ENCODE data around the gene LY6G6D. TPM values are rescaled to one million over a fixed set of nuclear protein-coding genes. Genes with fewer than 3 reads are reported as not detected.

LY6G6D gene
- total RNA-seq, 1 donor from 2014 or later, result not detected

- H3K4me3 ChIP-seq (ENCODE audit: low read length in 3 of 3), result peak overlapping the region; percentile 74 to 81 (median 81)
- H3K27ac ChIP-seq (ENCODE audit: low read depth, low read length), result peak overlapping the region; percentile 59
- no peaks in the 10 kb centered on the region for H3K27me3 ChIP-seq (ENCODE audit: control insufficient read depth in 3 of 3, insufficient read depth in 3 of 3, low read length in 3 of 3)
- H3K9ac ChIP-seq (ENCODE audit: low read depth in 1 of 3, low read length in 3 of 3), result peak overlapping the region; percentile 74 to 80 (median 78)
- H3K36me3 ChIP-seq (ENCODE audit: control insufficient read depth in 3 of 3, insufficient read depth in 3 of 3, low read length in 3 of 3), result peaks cover 2 to 11% (median 7%) of the 10 kb centered on the region in 3 donors
- H3K9me3 ChIP-seq (ENCODE audit: control insufficient read depth in 3 of 3, low read length in 3 of 3), result no peaks in the 10 kb centered on the region
- peaks cover 15 to 25% (median 18%) of the 10 kb centered on the region in 3 donors for H3K4me1 ChIP-seq (ENCODE audit: control insufficient read depth in 3 of 3, insufficient read depth in 3 of 3, low read length in 3 of 3)
Observed at GRCh38 chr6:31681135-31681671, 33.9 kb upstream of the LY6G6D start.

- peaks cover 26 to 33% (median 29%) of the 10 kb centered on the region in 3 donors for H3K36me3 ChIP-seq (ENCODE audit: control insufficient read depth in 3 of 3, insufficient read depth in 3 of 3, low read length in 3 of 3)
- H3K27ac ChIP-seq (ENCODE audit: low read depth, low read length), result no peak overlapping the region
- no peaks in the 10 kb centered on the region for H3K9me3 ChIP-seq (ENCODE audit: control insufficient read depth in 3 of 3, low read length in 3 of 3)
- H3K4me1 ChIP-seq (ENCODE audit: control insufficient read depth in 3 of 3, insufficient read depth in 3 of 3, low read length in 3 of 3), result peaks cover 15 to 25% (median 18%) of the 10 kb centered on the region in 3 donors
- no peak overlapping the region for H3K4me3 ChIP-seq (ENCODE audit: low read length in 3 of 3)
- no peaks in the 10 kb centered on the region for H3K27me3 ChIP-seq (ENCODE audit: control insufficient read depth in 3 of 3, insufficient read depth in 3 of 3, low read length in 3 of 3)
- no peak overlapping the region for H3K9ac ChIP-seq (ENCODE audit: low read depth in 1 of 3, low read length in 3 of 3)
Observed at GRCh38 chr6:31683591-31683990, 31.6 kb upstream of the LY6G6D start.

- H3K27me3 ChIP-seq (ENCODE audit: control insufficient read depth in 3 of 3, insufficient read depth in 3 of 3, low read length in 3 of 3), result no peaks in the 10 kb centered on the region
- H3K4me1 ChIP-seq (ENCODE audit: control insufficient read depth in 3 of 3, insufficient read depth in 3 of 3, low read length in 3 of 3), result peaks cover 2 to 4% (median 2%) of the 10 kb centered on the region in 3 donors
- H3K36me3 ChIP-seq (ENCODE audit: control insufficient read depth in 3 of 3, insufficient read depth in 3 of 3, low read length in 3 of 3), result peaks cover 53 to 62% (median 56%) of the 10 kb centered on the region in 3 donors
- H3K4me3 ChIP-seq (ENCODE audit: low read length in 3 of 3), result no peak overlapping the region
- H3K9ac ChIP-seq (ENCODE audit: low read depth in 1 of 3, low read length in 3 of 3), result no peak overlapping the region
- no peak overlapping the region for H3K27ac ChIP-seq (ENCODE audit: low read depth, low read length)
- H3K9me3 ChIP-seq (ENCODE audit: control insufficient read depth in 3 of 3, low read length in 3 of 3), result no peaks in the 10 kb centered on the region
Observed at GRCh38 chr6:31686483-31686882, 28.7 kb upstream of the LY6G6D start.

- H3K27ac ChIP-seq (ENCODE audit: low read depth, low read length), result no peak overlapping the region
- no peaks in the 10 kb centered on the region for H3K27me3 ChIP-seq (ENCODE audit: control insufficient read depth in 3 of 3, insufficient read depth in 3 of 3, low read length in 3 of 3)
- H3K36me3 ChIP-seq (ENCODE audit: control insufficient read depth in 3 of 3, insufficient read depth in 3 of 3, low read length in 3 of 3), result peaks cover 61 to 69% (median 61%) of the 10 kb centered on the region in 3 donors
- peak overlapping the region in 1 of 3 donors; percentile 16 for H3K9ac ChIP-seq (ENCODE audit: low read depth in 1 of 3, low read length in 3 of 3)
- no peaks in the 10 kb centered on the region for H3K9me3 ChIP-seq (ENCODE audit: control insufficient read depth in 3 of 3, low read length in 3 of 3)
- H3K4me1 ChIP-seq (ENCODE audit: control insufficient read depth in 3 of 3, insufficient read depth in 3 of 3, low read length in 3 of 3), result no peaks in the 10 kb centered on the region
- H3K4me3 ChIP-seq (ENCODE audit: low read length in 3 of 3), result no peak overlapping the region
Observed at GRCh38 chr6:31687321-31687720, 27.8 kb upstream of the LY6G6D start.

- no peak overlapping the region for H3K4me3 ChIP-seq (ENCODE audit: low read length in 3 of 3)
- no peaks in the 10 kb centered on the region for H3K4me1 ChIP-seq (ENCODE audit: control insufficient read depth in 3 of 3, insufficient read depth in 3 of 3, low read length in 3 of 3)
- H3K9me3 ChIP-seq (ENCODE audit: control insufficient read depth in 3 of 3, low read length in 3 of 3), result no peaks in the 10 kb centered on the region
- peaks cover 67 to 77% (median 69%) of the 10 kb centered on the region in 3 donors for H3K36me3 ChIP-seq (ENCODE audit: control insufficient read depth in 3 of 3, insufficient read depth in 3 of 3, low read length in 3 of 3)
- H3K27ac ChIP-seq (ENCODE audit: low read depth, low read length), result no peak overlapping the region
- peak overlapping the region in 1 of 3 donors; percentile 16 for H3K9ac ChIP-seq (ENCODE audit: low read depth in 1 of 3, low read length in 3 of 3)
- no peaks in the 10 kb centered on the region for H3K27me3 ChIP-seq (ENCODE audit: control insufficient read depth in 3 of 3, insufficient read depth in 3 of 3, low read length in 3 of 3)
Observed at GRCh38 chr6:31687860-31688693, 27.1 kb upstream of the LY6G6D start.

- Histone ChIP-seq H3K27me3 (ENCODE audit: control insufficient read depth in 3 of 3, insufficient read depth in 3 of 3, low read length in 3 of 3) (no peaks in the 10 kb centered on the region), H3K27ac (ENCODE audit: low read depth, low read length) (no peak overlapping the region), H3K4me1 (ENCODE audit: control insufficient read depth in 3 of 3, insufficient read depth in 3 of 3, low read length in 3 of 3) (no peaks in the 10 kb centered on the region), H3K36me3 (ENCODE audit: control insufficient read depth in 3 of 3, insufficient read depth in 3 of 3, low read length in 3 of 3) (peaks cover 76 to 90% (median 78%) of the 10 kb centered on the region in 3 donors), H3K9me3 (ENCODE audit: control insufficient read depth in 3 of 3, low read length in 3 of 3) (no peaks in the 10 kb centered on the region), H3K4me3 (ENCODE audit: low read length in 3 of 3) (no peak overlapping the region), H3K9ac (ENCODE audit: low read depth in 1 of 3, low read length in 3 of 3) (no peak overlapping the region)
Observed at GRCh38 chr6:31689249-31690110, 25.7 kb upstream of the LY6G6D start.

GRCh38 chr6:31690231-31691077 is 24.7 kb upstream of the LY6G6D start:
- peaks cover 83 to 93% (median 85%) of the 10 kb centered on the region in 3 donors for H3K36me3 ChIP-seq (ENCODE audit: control insufficient read depth in 3 of 3, insufficient read depth in 3 of 3, low read length in 3 of 3)
- H3K27me3 ChIP-seq (ENCODE audit: control insufficient read depth in 3 of 3, insufficient read depth in 3 of 3, low read length in 3 of 3), result no peaks in the 10 kb centered on the region
- H3K4me3 ChIP-seq (ENCODE audit: low read length in 3 of 3), result no peak overlapping the region
- no peaks in the 10 kb centered on the region for H3K9me3 ChIP-seq (ENCODE audit: control insufficient read depth in 3 of 3, low read length in 3 of 3)
- no peak overlapping the region for H3K27ac ChIP-seq (ENCODE audit: low read depth, low read length)
- H3K9ac ChIP-seq (ENCODE audit: low read depth in 1 of 3, low read length in 3 of 3), result no peak overlapping the region
- no peaks in the 10 kb centered on the region for H3K4me1 ChIP-seq (ENCODE audit: control insufficient read depth in 3 of 3, insufficient read depth in 3 of 3, low read length in 3 of 3)

GRCh38 chr6:31691078-31691463 is 24.1 kb upstream of the LY6G6D start:
- no peaks in the 10 kb centered on the region for H3K27me3 ChIP-seq (ENCODE audit: control insufficient read depth in 3 of 3, insufficient read depth in 3 of 3, low read length in 3 of 3)
- no peak overlapping the region for H3K4me3 ChIP-seq (ENCODE audit: low read length in 3 of 3)
- H3K36me3 ChIP-seq (ENCODE audit: control insufficient read depth in 3 of 3, insufficient read depth in 3 of 3, low read length in 3 of 3), result peaks cover 81 to 88% (median 85%) of the 10 kb centered on the region in 3 donors
- no peak overlapping the region for H3K27ac ChIP-seq (ENCODE audit: low read depth, low read length)
- H3K9ac ChIP-seq (ENCODE audit: low read depth in 1 of 3, low read length in 3 of 3), result no peak overlapping the region
- no peaks in the 10 kb centered on the region for H3K9me3 ChIP-seq (ENCODE audit: control insufficient read depth in 3 of 3, low read length in 3 of 3)
- no peaks in the 10 kb centered on the region for H3K4me1 ChIP-seq (ENCODE audit: control insufficient read depth in 3 of 3, insufficient read depth in 3 of 3, low read length in 3 of 3)

- no peak overlapping the region for H3K4me3 ChIP-seq (ENCODE audit: low read length in 3 of 3)
- H3K9me3 ChIP-seq (ENCODE audit: control insufficient read depth in 3 of 3, low read length in 3 of 3), result no peaks in the 10 kb centered on the region
- H3K27me3 ChIP-seq (ENCODE audit: control insufficient read depth in 3 of 3, insufficient read depth in 3 of 3, low read length in 3 of 3), result no peaks in the 10 kb centered on the region
- H3K9ac ChIP-seq (ENCODE audit: low read depth in 1 of 3, low read length in 3 of 3), result no peak overlapping the region
- H3K27ac ChIP-seq (ENCODE audit: low read depth, low read length), result no peak overlapping the region
- H3K4me1 ChIP-seq (ENCODE audit: control insufficient read depth in 3 of 3, insufficient read depth in 3 of 3, low read length in 3 of 3), result no peaks in the 10 kb centered on the region
- H3K36me3 ChIP-seq (ENCODE audit: control insufficient read depth in 3 of 3, insufficient read depth in 3 of 3, low read length in 3 of 3), result peaks cover 77 to 85% (median 85%) of the 10 kb centered on the region in 3 donors
Observed at GRCh38 chr6:31691564-31692108, 23.5 kb upstream of the LY6G6D start.
